MCF 10A (cell line): ENCODE measurements around the gene COPA. TPM values are rescaled to one million over a fixed set of nuclear protein-coding genes. Genes with fewer than 3 reads are reported as not detected.

Experiments used
- BruUV-seq: library from RNA; stranded (reverse); fragments of 400-500 nt; replicated peaks from 2 replicates; lab custom pipeline; 2021; lab: Mats Ljungman, UMichigan
- CTCF ChIA-PET: fragments of 300-600 bp; sonication (Branson Sonifier 250); formaldehyde crosslinking; extraction: SDS; loops from one replicate; lab custom pipeline; 2021; ENCODE audit warnings: antibody characterized with exemption, inconsistent platforms; lab: Yijun Ruan, JAX
- POLR2A ChIA-PET: fragments of 300-600, 350-650 bp; sonication (Branson Sonifier 250); formaldehyde crosslinking; extraction: SDS; loops from one replicate; lab custom pipeline; 2020; ENCODE audit warnings: antibody characterized with exemption, inconsistent platforms; lab: Yijun Ruan, JAX
- DNase-seq: peaks from one replicate; pipeline ENCODE4 v3.0.0-alpha.2; 2018; ENCODE audit not compliant: unreplicated experiment
- H3K27ac Mint-ChIP-seq: one replicate; pipeline ENCODE4 v1.8.0; 2022; ENCODE audit warnings: mild to moderate bottlenecking, low read depth, mixed read lengths; ENCODE audit not compliant: unreplicated experiment
- H3K27me3 Mint-ChIP-seq: one replicate; pipeline ENCODE4 v1.8.0; 2022; ENCODE audit warnings: mixed read lengths; ENCODE audit not compliant: insufficient read depth, unreplicated experiment
- H3K36me3 Mint-ChIP-seq: one replicate; pipeline ENCODE4 v1.8.0; 2022; ENCODE audit warnings: mild to moderate bottlenecking, moderate library complexity, mixed read lengths; ENCODE audit not compliant: insufficient read depth, unreplicated experiment
- H3K4me1 Mint-ChIP-seq: one replicate; pipeline ENCODE4 v1.8.0; 2022; ENCODE audit warnings: mixed read lengths; ENCODE audit not compliant: insufficient read depth, unreplicated experiment
- H3K4me3 Mint-ChIP-seq: one replicate; pipeline ENCODE4 v1.8.0; 2022; ENCODE audit warnings: mild to moderate bottlenecking, moderate library complexity, mixed read lengths; ENCODE audit not compliant: unreplicated experiment
- H3K9me3 Mint-ChIP-seq: one replicate; pipeline ENCODE4 v1.8.0; 2022; ENCODE audit warnings: mixed read lengths; ENCODE audit not compliant: unreplicated experiment
- CTCF ChIP-seq: fragments of 200-600 bp; IDR thresholded peaks from one replicate; pipeline ENCODE4 v1.8.0; 2022; ENCODE audit warnings: antibody characterized with exemption, mild to moderate bottlenecking; ENCODE audit not compliant: unreplicated experiment
- intact Hi-C: fragments of 100-400 bp; cut with micrococcal nuclease; formaldehyde crosslinking; loops from 2 replicates; pipeline ENCODE4 v1.14.1; 2022
- total RNA-seq: library from RNA; stranded (reverse); gene quantifications from 2 replicates; pipeline ENCODE4 v1.2.3, GENCODE V29; 2022

Gene COPA
- total RNA-seq, 1 experiment from 2014 or later, result 273 TPM

GRCh38 chr1:160277987-160278386 lies 65.1 kb downstream of the COPA start:
- POLR2A ChIA-PET, result interaction anchor here (0.9 to 1.5 kb wide), 4 partner anchors 10 to 21 kb away, joined by 3 to 7 read pairs (median 6); partner anchors contain the start of gene DCAF8
- Mint-ChIP-seq H3K36me3 (peaks cover 66% of the 10 kb centered on the region), H3K27me3 (no peaks in the 10 kb centered on the region), H3K9me3 (no peaks in the 10 kb centered on the region), H3K4me1 (no peaks in the 10 kb centered on the region), H3K27ac (no peak overlapping the region), H3K4me3 (no peak overlapping the region)
- CTCF ChIA-PET, result interaction anchor here (0.9 to 7.6 kb wide), 5 partner anchors 14 to 231 kb away, joined by 3 to 83 read pairs (median 4); partner anchors contain the start of gene CASQ1
- no peak for TF ChIP-seq CTCF
- DNase-seq, result no peak
- BruUV-seq, result no TSS peak
- intact Hi-C loops, result no loop called here

- H3K36me3 Mint-ChIP-seq, result peaks cover 59% of the 10 kb centered on the region
- ChIA-PET POLR2A (interaction anchor here (0.9 to 6.9 kb wide), 3 partner anchors 12 to 20 kb away, joined by 3 to 76 read pairs (median 7); partner anchors contain the start of gene DCAF8), CTCF (interaction anchor here (0.9 to 7.6 kb wide), 2 partner anchors 14 to 25 kb away, joined by 4 to 83 read pairs; no protein-coding TSS in a partner anchor)
- no peaks in the 10 kb centered on the region for H3K27me3 Mint-ChIP-seq
- BruUV-seq, result no TSS peak
- H3K9me3 Mint-ChIP-seq, result no peaks in the 10 kb centered on the region
- H3K4me3 Mint-ChIP-seq, result no peak overlapping the region
- no peaks in the 10 kb centered on the region for H3K4me1 Mint-ChIP-seq
- intact Hi-C loops, result no loop called here
- no peak for TF ChIP-seq CTCF
- H3K27ac Mint-ChIP-seq, result no peak overlapping the region
- no peak for DNase-seq
Measured at GRCh38 chr1:160277330-160277729, 65.7 kb downstream of the COPA start.

- Mint-ChIP-seq H3K27ac (no peak overlapping the region), H3K4me3 (no peak overlapping the region), H3K36me3 (no peaks in the 10 kb centered on the region), H3K9me3 (no peaks in the 10 kb centered on the region), H3K27me3 (peaks cover 16% of the 10 kb centered on the region), H3K4me1 (no peaks in the 10 kb centered on the region)
- DNase-seq, result no peak
- intact Hi-C loops, result no loop called here
- ChIA-PET CTCF (interaction anchor here (1.1 to 2.7 kb wide), 4 partner anchors 17 to 192 kb away, joined by 3 to 12 read pairs (median 6); no protein-coding TSS in a partner anchor), POLR2A (interaction anchor here (0.7 to 6.9 kb wide), 4 partner anchors 9 to 56 kb away, joined by 3 to 76 read pairs (median 20); partner anchors contain the start of genes DCAF8 and PEX19)
- no TSS peak for BruUV-seq
- TF ChIP-seq CTCF, result no peak
Measured at GRCh38 chr1:160271025-160271424, 72.0 kb downstream of the COPA start.

GRCh38 chr1:160267284-160267991 lies 75.6 kb downstream of the COPA start:
- intact Hi-C loops, result no loop called here

More at GRCh38 chr1:160267284-160267991, 75.6 kb downstream of the COPA start:
- Mint-ChIP-seq H3K27me3 (peaks cover 16% of the 10 kb centered on the region), H3K4me1 (no peaks in the 10 kb centered on the region), H3K9me3 (no peaks in the 10 kb centered on the region), H3K27ac (no peak overlapping the region), H3K4me3 (no peak overlapping the region), H3K36me3 (peaks cover 2% of the 10 kb centered on the region)
- POLR2A ChIA-PET, result interaction anchor here (0.6 to 9.8 kb wide), 3 partner anchors 9 to 873 kb away, joined by 3 to 247 read pairs (median 3); partner anchors contain the start of gene PEX19
- no peak for TF ChIP-seq CTCF
- BruUV-seq, result no TSS peak
- CTCF ChIA-PET, result interaction anchor here (0.8 to 12.2 kb wide), 6 partner anchors 9 to 166 kb away, joined by 3 to 133 read pairs (median 4); no protein-coding TSS in a partner anchor
- DNase-seq, result no peak
